OCI-LY1 (cell line): Measurements from ENCODE around the gene TCERG1L.

Source experiments
- H2AFZ ChIP-seq: fragments of 200-600 bp; sonication (generic), shearing (Covaris generic); 2 replicates; pipeline ENCODE4 v1.6.0; 2014; ENCODE audit warnings: antibody characterized with exemption, mild to moderate bottlenecking, low read length
- H3F3A ChIP-seq: fragments of 200-600 bp; sonication (generic), shearing (Covaris generic); 2 replicates; pipeline ENCODE4 v1.6.0; 2014; ENCODE audit warnings: mild to moderate bottlenecking, antibody characterized with exemption, low read length, moderate library complexity; ENCODE audit not compliant: insufficient read depth
- H3K27ac ChIP-seq: fragments of 200-600 bp; sonication (generic); 2 replicates; pipeline ENCODE4 v1.5.1; 2014; ENCODE audit warnings: low read length, mixed run types, mild to moderate bottlenecking, low read depth; ENCODE audit not compliant: poor library complexity, severe bottlenecking
- H3K27me3 ChIP-seq: fragments of 200-600 bp; sonication (generic); 2 replicates; pipeline ENCODE4 v1.6.0; 2014; ENCODE audit warnings: antibody characterized with exemption, mild to moderate bottlenecking, low read length, moderate library complexity; ENCODE audit not compliant: insufficient read depth
- H3K36me3 ChIP-seq: fragments of 200-600 bp; sonication (generic); 2 replicates; pipeline ENCODE4 v1.6.1; 2014; ENCODE audit warnings: mild to moderate bottlenecking, antibody characterized with exemption, low read length, moderate library complexity, mixed read lengths; ENCODE audit not compliant: insufficient read depth
- H3K4me1 ChIP-seq: fragments of 200-600 bp; sonication (generic); 2 replicates; pipeline ENCODE4 v1.5.1; 2014; ENCODE audit warnings: mild to moderate bottlenecking, low read length, moderate library complexity; ENCODE audit not compliant: insufficient read depth, severe bottlenecking
- H3K4me2 ChIP-seq: fragments of 200-600 bp; sonication (generic), shearing (Covaris generic); 2 replicates; pipeline ENCODE4 v1.6.1; 2014; ENCODE audit warnings: low read length
- H3K4me3 ChIP-seq: fragments of 200-600 bp; sonication (generic); 2 replicates; pipeline ENCODE4 v1.5.1; 2014; ENCODE audit warnings: low read length, low read depth, mild to moderate bottlenecking, mixed read lengths; ENCODE audit not compliant: poor library complexity, severe bottlenecking
- H3K79me2 ChIP-seq: fragments of 200-600 bp; shearing (Covaris generic); 2 replicates; pipeline ENCODE4 v1.6.1; 2016; ENCODE audit warnings: mixed run types, low read length, mixed read lengths; ENCODE audit not compliant: insufficient read depth
- H3K9ac ChIP-seq: fragments of 200-600 bp; sonication (generic), shearing (Covaris generic); 2 replicates; pipeline ENCODE4 v1.6.1; 2014; ENCODE audit warnings: mild to moderate bottlenecking, low read length, mixed read lengths
- H3K9me2 ChIP-seq: fragments of 200-600 bp; sonication (generic), shearing (Covaris generic); 2 replicates; pipeline ENCODE4 v1.6.1; 2014; ENCODE audit warnings: low read depth, mild to moderate bottlenecking, low read length, mixed read lengths
- H3K9me3 ChIP-seq: fragments of 200-600 bp; shearing (Covaris generic); 2 replicates; pipeline ENCODE4 v1.6.1; 2014; ENCODE audit warnings: low read length, mixed read lengths
- H4K20me1 ChIP-seq: fragments of 200-600 bp; sonication (generic), shearing (Covaris generic); 2 replicates; pipeline ENCODE4 v1.6.0; 2016; ENCODE audit warnings: mild to moderate bottlenecking, low read length; ENCODE audit not compliant: insufficient read depth
- CTCF ChIP-seq: fragments of 200-600 bp; sonication (generic), shearing (Covaris generic); IDR thresholded peaks from 2 replicates; pipeline ENCODE4 v1.5.1; 2017; ENCODE audit warnings: mild to moderate bottlenecking, antibody characterized with exemption, low read length, moderate library complexity, mixed read lengths
- EZH2 ChIP-seq: fragments of 200-600 bp; sonication (generic), shearing (Covaris generic); IDR thresholded peaks from 2 replicates; pipeline ENCODE4 v1.8.0; 2017; ENCODE audit warnings: borderline replicate concordance, mixed run types, mild to moderate bottlenecking, antibody characterized with exemption, low read length, moderate library complexity, mixed read lengths

The TCERG1L gene

GRCh38 chr10:131147301-131147975 is 164.1 kb downstream of the TCERG1L start:
- Histone ChIP-seq H3F3A (no peaks in the 10 kb centered on the region), H3K4me1 (no peaks in the 10 kb centered on the region), H3K4me3 (no peak overlapping the region), H3K27ac (no peak overlapping the region), H3K9ac (no peak overlapping the region), H3K27me3 (no peaks in the 10 kb centered on the region), H3K4me2 (no peak overlapping the region), H3K9me3 (no peaks in the 10 kb centered on the region), H4K20me1 (no peaks in the 10 kb centered on the region), H3K79me2 (no peaks in the 10 kb centered on the region), H2AFZ (no peak overlapping the region), H3K9me2 (no peaks in the 10 kb centered on the region), H3K36me3 (no peaks in the 10 kb centered on the region)
- TF ChIP-seq EZH2, result no peak
- TF ChIP-seq CTCF, result no peak

GRCh38 chr10:131146790-131147189 is 164.7 kb downstream of the TCERG1L start:
- Histone ChIP-seq H3K4me1 (no peaks in the 10 kb centered on the region), H3K36me3 (no peaks in the 10 kb centered on the region), H3K79me2 (no peaks in the 10 kb centered on the region), H3K27me3 (no peaks in the 10 kb centered on the region), H3K4me3 (no peak overlapping the region), H3K27ac (no peak overlapping the region), H3K9me2 (no peaks in the 10 kb centered on the region), H4K20me1 (no peaks in the 10 kb centered on the region), H3F3A (no peaks in the 10 kb centered on the region), H3K9me3 (no peaks in the 10 kb centered on the region), H3K9ac (no peak overlapping the region), H2AFZ (no peak overlapping the region), H3K4me2 (no peak overlapping the region)
- TF ChIP-seq CTCF, result no peak
- TF ChIP-seq EZH2, result no peak

GRCh38 chr10:131145756-131146155 is 165.8 kb downstream of the TCERG1L start:
- Histone ChIP-seq H3K27ac (no peak overlapping the region), H3K9ac (no peak overlapping the region), H2AFZ (no peak overlapping the region), H3K27me3 (no peaks in the 10 kb centered on the region), H3K4me2 (no peak overlapping the region), H3K9me3 (no peaks in the 10 kb centered on the region), H4K20me1 (no peaks in the 10 kb centered on the region), H3K4me3 (no peak overlapping the region), H3K4me1 (no peaks in the 10 kb centered on the region), H3K79me2 (no peaks in the 10 kb centered on the region), H3K36me3 (no peaks in the 10 kb centered on the region), H3F3A (no peaks in the 10 kb centered on the region), H3K9me2 (no peaks in the 10 kb centered on the region)
- no peak for TF ChIP-seq CTCF
- TF ChIP-seq EZH2, result no peak
